Adipocyte (in vitro differentiated cells): ENCODE data around the gene ARIH2.
"Not testable (repeated sequence)": the region's sequence is repeated elsewhere in the genome, so short reads cannot be mapped to it uniquely, and the experiment has no call there.

Source experiments
- DNase-seq: peaks from one replicate; pipeline ENCODE4 v3.0.0-alpha.2; 2015; ENCODE audit warnings: low read depth
- H3K27me3 ChIP-seq: replicated peaks from 2 replicates; pipeline ENCODE4 v1.7.0; 2013; ENCODE audit warnings: mild to moderate bottlenecking, low read length, moderate library complexity; ENCODE audit not compliant: control insufficient read depth, insufficient read depth
- H3K36me3 ChIP-seq: 2 replicates; pipeline ENCODE4 v1.7.0; 2013; ENCODE audit warnings: low read length, mild to moderate bottlenecking, moderate library complexity; ENCODE audit not compliant: control insufficient read depth, insufficient read depth, severe bottlenecking
- H3K4me1 ChIP-seq: 2 replicates; pipeline ENCODE4 v1.7.0; 2013; ENCODE audit warnings: mild to moderate bottlenecking, low read length, moderate library complexity; ENCODE audit not compliant: control insufficient read depth, insufficient read depth
- H3K4me3 ChIP-seq: 2 replicates; pipeline ENCODE4 v1.7.0; 2013; ENCODE audit warnings: mild to moderate bottlenecking, low read length, moderate library complexity
- H3K9ac ChIP-seq: 2 replicates; pipeline ENCODE4 v1.7.0; 2013; ENCODE audit warnings: mild to moderate bottlenecking, low read length, moderate library complexity
- H3K9me3 ChIP-seq: 2 replicates; pipeline ENCODE4 v1.7.0; 2013; ENCODE audit warnings: mild to moderate bottlenecking, low read length, moderate library complexity; ENCODE audit not compliant: control insufficient read depth

ARIH2 gene

DNA sequence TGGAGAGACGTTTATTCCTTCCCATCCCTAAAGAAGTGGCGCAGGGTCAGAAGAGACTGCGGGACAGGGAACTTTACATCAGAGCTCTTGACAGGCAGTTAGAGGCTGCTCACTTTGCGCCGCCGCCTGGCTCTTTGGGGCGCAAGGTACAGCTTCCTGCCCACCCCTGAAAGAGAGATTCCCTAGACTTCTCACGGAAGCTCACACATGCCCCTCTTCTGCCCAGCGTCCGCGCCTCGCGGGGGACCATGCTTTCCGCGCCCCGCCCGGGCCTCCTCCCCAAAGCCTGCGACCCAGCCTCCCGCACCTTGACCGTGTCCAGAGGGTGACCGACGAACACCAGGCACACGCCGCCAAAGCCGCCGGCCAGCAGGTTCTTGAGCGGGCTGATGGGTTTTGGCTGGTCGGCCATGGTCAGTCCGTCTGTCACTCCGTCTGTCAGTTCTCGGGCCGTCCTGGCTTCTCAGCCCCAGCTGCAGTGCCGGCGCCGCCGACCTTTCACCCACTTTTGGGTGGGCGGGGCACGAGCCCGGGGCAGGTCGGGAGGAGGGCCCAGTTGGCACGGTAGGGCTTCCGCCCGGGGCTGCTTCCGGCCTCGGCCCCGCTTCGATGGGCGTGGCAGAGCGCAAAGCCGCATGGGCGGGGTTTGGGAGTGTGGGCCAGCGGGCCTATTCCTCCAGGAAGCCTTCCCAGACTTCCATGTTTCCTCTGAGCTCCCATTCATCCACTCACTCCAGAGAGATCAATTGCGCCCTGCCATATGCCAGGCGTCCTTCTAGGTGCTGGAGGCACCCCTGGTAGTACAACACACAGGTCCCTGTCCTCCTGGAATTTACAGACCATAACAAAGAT is 20.0 kb upstream of the ARIH2 start, which contains the start of gene SLC25A20:
Gene SLC25A20 (minus strand): TSS at position 500 of the 852 bp plus-strand sequence. CDS start 88 bp downstream, at position 412.
- peak within 1 kb of the TSS; percentile 97 for H3K4me3 ChIP-seq
- peaks cover 18% of the 10 kb centered on the region for H3K4me1 ChIP-seq
- H3K27me3 ChIP-seq, result no peaks in the 10 kb centered on the region
- peak; percentile 95 for DNase-seq
- H3K9me3 ChIP-seq, result no peaks in the 10 kb centered on the region
- no peaks in the 10 kb centered on the region for H3K36me3 ChIP-seq
- H3K9ac ChIP-seq, result peak within 1 kb of the TSS; percentile 94

DNA sequence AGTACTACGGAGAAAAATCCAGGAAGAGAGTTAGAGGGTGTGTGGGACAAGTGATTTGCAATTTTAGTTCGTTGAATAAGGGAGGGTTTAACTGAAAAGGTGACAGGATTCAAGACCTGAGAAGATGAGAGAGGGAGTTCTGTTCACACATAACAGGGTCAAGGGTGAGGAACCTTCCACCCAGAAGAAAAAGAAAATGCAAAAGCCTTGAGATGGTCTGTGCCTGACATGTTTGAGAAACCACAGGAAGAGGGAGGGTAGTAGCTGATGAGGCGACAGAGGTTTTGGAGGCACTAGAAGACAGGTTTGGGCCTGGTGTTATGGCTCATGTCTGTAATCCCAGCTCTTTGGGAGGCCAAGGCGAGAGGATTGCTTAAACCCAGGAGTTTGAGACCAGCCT is 19.4 kb upstream of the ARIH2 start:
- peak overlapping the region; percentile 97 for H3K4me3 ChIP-seq
- DNase-seq, result no peak

DNA sequence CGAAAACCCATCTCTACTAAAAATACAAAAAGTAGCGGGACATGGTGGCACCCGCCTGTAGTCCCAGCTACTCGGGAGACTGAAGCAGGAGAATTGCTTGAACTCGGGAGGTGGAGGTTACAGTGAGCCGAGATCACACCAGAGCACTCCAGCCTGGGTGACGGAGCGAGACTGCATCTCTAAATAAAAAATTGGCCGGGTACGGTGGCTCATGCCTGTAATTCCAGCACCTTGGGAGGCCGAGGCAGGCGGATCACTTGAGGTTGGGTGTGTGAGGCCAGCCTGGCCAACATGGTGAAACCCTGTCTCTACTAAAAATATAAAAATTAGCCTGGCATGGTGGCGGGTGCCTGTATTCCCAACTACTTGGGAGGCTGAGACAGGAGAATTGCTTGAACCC is 11.6 kb upstream of the ARIH2 start:
- not testable (repeated sequence) for H3K9ac ChIP-seq, H3K4me3 ChIP-seq, DNase-seq, H3K36me3 ChIP-seq, H3K9me3 ChIP-seq, H3K27me3 ChIP-seq, H3K4me1 ChIP-seq

More for the DNA sequence above, 19.4 kb upstream of the ARIH2 start:
- no peaks in the 10 kb centered on the region for H3K36me3 ChIP-seq
- H3K4me1 ChIP-seq, result peaks cover 18% of the 10 kb centered on the region
- H3K9ac ChIP-seq, result peak overlapping the region; percentile 94
- H3K27me3 ChIP-seq, result no peaks in the 10 kb centered on the region
- no peaks in the 10 kb centered on the region for H3K9me3 ChIP-seq

DNA sequence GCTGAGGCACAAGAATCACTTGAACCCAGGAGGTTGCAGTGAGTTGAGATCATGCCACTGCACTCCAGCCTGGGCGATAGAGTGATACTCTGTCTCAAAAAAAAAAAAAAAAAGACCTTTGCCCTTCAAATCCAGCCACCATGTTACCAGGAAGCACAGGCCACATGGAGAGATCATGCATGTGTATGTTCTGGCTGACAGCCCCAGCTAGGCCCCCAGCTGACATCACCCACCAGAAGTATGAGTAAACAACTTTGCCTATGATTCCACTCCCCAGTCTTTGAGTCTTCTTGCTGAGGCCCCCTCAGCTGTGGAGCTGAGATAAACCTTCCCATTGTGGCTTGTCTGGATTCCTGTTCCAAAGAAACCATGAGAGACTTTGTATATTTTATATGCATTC is 3.3 kb upstream of the ARIH2 start:
- Histone ChIP-seq H3K9ac (no peak overlapping the region), H3K4me1 (peaks cover 5% of the 10 kb centered on the region), H3K27me3 (no peaks in the 10 kb centered on the region), H3K36me3 (no peaks in the 10 kb centered on the region), H3K4me3 (no peak overlapping the region), H3K9me3 (no peaks in the 10 kb centered on the region)
- DNase-seq, result no peak

DNA sequence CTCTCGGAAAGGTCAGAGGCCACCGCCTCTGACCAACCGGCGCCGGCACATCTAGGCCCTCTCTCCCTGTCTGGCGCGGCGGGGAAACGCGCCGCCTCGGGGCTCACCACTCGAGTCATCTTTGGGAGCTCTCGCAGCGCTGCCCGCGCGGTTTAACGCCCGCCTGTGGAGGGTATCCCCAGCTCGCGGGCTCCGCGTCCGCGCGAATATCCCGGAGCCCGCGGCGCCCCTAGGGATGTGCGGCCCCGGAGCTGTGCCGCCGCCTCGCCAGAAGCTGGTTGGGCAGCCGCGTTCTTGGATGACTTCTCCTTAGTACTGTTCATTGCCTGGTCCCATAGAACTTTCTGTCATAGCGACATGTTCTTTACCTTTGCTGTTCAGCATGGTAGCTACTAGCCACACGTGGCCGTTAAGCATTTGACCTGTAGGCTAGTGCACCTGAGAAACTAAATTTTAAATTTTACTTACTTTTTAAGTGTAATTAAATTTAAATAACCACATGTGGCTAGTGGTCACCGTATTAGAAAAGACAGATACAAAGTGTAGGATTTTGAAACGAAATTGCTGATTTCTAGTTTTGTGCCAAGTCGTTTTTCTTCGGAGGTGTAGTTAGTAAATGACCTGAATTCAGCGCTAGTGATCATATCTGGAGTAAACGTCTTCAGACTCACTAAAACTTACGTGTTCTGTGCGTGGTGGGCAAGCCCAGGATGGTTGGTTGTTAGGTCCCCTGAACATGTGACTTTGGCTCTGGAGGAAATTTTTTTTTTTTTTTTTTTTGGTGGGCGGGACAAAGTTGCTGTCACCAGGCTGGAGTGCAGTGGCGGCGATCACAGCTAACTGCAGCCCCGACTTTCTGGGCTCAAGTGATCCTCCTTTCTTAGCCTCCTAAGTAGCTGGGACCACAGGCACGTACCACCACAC is 835 bp downstream of the ARIH2 start:
- Histone ChIP-seq H3K9ac (peak overlapping the region; percentile 96), H3K36me3 (peaks cover 8% of the 10 kb centered on the region), H3K27me3 (no peaks in the 10 kb centered on the region), H3K4me1 (peaks cover 11% of the 10 kb centered on the region), H3K9me3 (no peaks in the 10 kb centered on the region), H3K4me3 (peak overlapping the region; percentile 88)
- DNase-seq, result peak; percentile 74

DNA sequence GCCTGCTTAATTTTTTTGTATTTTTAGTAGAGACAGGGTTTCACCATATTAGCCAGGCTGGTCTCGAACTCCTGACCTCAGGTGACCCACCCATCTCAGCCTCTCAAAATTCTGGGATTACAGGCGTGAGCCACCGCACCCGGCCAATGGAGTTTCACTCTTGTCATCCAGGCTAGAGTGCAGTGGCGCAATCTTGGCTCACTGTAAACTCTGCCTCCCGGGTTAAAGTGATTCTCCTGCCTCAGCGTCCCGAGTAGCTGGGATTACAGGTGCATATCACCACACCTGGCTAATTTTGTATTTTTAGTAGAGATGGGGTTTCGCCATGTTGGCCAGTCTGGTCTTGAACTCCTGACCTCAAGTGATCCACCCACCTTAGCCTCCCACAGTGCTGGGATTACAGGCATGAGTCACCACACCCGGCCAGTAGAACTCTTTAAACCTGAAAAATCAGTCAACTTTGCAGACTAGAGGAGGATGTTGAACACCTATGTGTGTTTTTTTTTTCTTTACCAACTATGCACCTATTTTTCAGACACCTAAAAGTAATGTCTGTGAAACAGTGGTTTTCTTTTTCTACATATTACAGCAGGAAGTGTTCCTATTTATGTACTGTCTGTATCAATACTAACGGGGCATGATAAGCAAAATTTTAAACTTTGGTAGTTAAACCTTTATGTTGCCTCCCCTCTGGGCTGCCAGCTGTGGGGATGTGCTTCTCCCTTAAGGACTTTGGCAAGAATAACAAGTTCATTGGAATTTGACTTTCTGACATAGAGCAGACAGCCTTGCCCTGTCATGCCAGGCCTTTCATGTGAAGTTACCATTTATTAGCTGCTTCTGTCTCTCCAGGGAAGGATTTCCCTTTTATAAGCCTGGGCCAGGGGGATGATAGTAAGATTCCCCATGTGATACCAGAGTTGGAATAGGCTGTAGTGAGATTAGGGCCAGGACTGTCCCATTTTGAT is 8.1 kb downstream of the ARIH2 start:
- Histone ChIP-seq H3K4me1 (peaks cover 44% of the 10 kb centered on the region), H3K36me3 (peaks cover 45% of the 10 kb centered on the region), H3K27me3 (no peaks in the 10 kb centered on the region), H3K9me3 (no peaks in the 10 kb centered on the region), H3K9ac (no peak overlapping the region), H3K4me3 (no peak overlapping the region)
- peak; percentile 38 for DNase-seq

DNA sequence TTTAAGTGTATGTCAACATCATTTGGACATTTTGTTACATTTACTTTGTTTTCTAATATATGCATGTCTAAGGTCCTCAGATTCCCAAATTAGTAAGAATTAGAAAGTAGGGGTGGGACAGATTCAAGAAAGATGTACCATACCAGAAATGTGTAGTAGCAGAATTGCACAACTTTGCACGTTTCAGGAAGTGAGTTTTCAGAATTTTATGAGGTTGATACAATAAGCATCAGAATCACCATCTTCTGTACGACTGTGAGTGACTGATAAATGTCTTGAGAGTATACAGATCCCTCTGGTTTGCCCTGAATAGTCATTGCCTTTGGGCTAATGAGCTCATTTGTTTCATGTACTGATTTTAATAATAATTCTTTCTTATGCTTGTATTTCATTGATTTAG is 9.3 kb downstream of the ARIH2 start:
- Histone ChIP-seq H3K9ac (no peak overlapping the region), H3K9me3 (no peaks in the 10 kb centered on the region), H3K27me3 (no peaks in the 10 kb centered on the region), H3K4me1 (peaks cover 50% of the 10 kb centered on the region), H3K4me3 (no peak overlapping the region), H3K36me3 (peaks cover 45% of the 10 kb centered on the region)
- DNase-seq, result no peak

DNA sequence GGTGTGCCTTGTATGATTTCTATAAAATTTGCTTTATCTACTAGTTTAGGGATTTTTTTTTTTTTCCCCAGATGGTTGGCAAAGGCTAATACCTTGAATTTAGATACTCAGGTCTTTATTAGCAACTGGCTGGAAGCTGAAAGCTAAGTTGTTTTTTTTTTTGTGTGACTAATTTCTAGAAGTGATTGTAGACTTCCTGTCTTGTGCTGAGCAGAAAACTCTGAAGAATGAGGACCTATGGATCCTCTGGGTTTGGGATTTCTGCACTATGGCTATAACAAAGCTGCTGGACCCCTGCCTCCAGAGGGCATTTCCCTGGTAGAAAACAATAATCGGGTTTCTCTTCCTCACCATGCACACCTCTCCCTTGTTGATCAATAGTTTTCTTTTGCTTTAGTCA is 10.0 kb downstream of the ARIH2 start:
- H3K36me3 ChIP-seq, result peaks cover 46% of the 10 kb centered on the region

DNA sequence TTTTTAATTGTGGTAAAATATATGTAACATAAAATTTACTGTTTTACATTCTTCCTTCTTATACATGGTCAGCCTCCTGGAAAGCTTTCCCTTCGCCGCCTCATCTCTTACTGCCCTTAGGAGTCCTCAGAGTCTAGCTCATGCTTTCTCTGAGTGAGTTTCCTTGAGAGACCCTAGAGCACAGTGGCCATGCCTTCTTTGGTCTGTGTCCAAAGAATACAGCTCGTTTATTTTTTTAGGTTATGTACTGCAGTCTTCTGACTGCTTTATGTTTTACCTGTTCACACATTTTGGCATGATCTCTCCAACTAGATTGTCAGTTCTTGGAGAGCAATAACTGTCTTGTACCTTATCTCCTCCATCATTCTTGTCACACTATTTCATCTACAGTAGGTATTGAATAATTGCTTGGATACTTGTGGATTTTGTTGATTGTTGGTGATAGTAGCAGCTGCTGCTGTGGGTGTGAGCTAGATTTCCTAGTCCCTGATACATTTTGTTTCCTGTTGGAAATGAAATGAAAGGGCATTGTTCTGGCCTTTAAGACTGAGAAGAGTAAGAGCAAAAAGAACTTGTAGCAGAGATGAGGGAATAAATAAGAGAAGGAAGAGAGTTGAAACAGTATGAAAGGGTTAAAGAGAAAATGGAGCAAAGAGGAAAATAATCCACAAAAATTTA is 10.9 kb downstream of the ARIH2 start:
- H3K4me3 ChIP-seq, result no peak overlapping the region
- no peak overlapping the region for H3K9ac ChIP-seq
- H3K9me3 ChIP-seq, result no peaks in the 10 kb centered on the region
- peaks cover 50% of the 10 kb centered on the region for H3K4me1 ChIP-seq
- no peaks in the 10 kb centered on the region for H3K27me3 ChIP-seq
- peaks cover 47% of the 10 kb centered on the region for H3K36me3 ChIP-seq
- DNase-seq, result no peak

More for the DNA sequence above, 10.0 kb downstream of the ARIH2 start:
- Histone ChIP-seq H3K27me3 (no peaks in the 10 kb centered on the region), H3K4me1 (peaks cover 50% of the 10 kb centered on the region), H3K9ac (no peak overlapping the region), H3K9me3 (no peaks in the 10 kb centered on the region), H3K4me3 (no peak overlapping the region)
- DNase-seq, result no peak

DNA sequence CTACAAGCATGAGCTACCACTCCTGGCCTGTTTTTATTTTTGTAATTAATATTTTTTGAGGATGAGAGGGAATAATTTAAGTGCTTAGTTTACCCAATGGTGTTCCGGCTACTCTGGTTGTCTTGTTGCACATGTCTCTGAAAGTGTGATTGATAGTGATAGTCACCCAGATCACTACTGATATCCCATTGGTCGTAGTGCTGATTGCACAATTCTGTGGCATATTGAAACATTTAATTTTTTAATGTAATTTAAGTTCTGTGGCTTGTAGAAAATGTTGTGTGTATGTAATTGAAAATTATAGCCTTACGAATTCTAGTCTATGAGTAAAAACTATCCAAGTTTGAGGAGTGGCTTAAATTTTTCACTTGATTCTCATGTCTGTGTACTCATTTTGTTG is 11.9 kb downstream of the ARIH2 start:
- H3K4me1 ChIP-seq, result peaks cover 50% of the 10 kb centered on the region
- H3K4me3 ChIP-seq, result no peak overlapping the region
- H3K9me3 ChIP-seq, result no peaks in the 10 kb centered on the region
- peak; percentile 47 for DNase-seq
- no peaks in the 10 kb centered on the region for H3K27me3 ChIP-seq
- H3K9ac ChIP-seq, result no peak overlapping the region
- H3K36me3 ChIP-seq, result peaks cover 50% of the 10 kb centered on the region
